Activated CD4-positive, alpha-beta T cell treated with anti-CD3 and anti-CD28 coated beads, Interleukin-2, amount 50 U/mL, for 48 hours (primary cell): Measurements from ENCODE around the gene PCDH8.
"Not testable (repeated sequence)": the region's sequence is repeated elsewhere in the genome, so short reads cannot be mapped to it uniquely, and the experiment has no call there.

Experiments used
- DNase-seq, 2 experiments: peaks; one replicate each; pipeline ENCODE4 v3.0.0-alpha.2; 2020

The PCDH8 gene

DNA sequence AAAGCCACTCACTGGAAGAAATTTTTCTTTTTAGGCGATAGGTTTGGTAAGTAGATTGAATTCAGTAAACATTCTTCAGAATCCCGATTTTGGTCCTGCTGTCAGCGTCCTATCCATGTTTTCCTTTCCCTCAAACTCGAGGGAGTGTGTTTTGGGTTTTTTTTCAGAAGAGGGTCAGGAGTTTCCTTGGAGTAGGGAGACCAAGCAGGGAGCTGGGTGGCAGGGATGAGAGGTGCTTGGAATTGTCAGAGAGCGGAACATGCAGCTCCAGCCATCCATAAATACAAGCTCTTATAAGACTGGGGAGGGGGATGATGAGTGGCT is 1.6 kb upstream of the PCDH8 start:
- no peak for DNase-seq

DNA sequence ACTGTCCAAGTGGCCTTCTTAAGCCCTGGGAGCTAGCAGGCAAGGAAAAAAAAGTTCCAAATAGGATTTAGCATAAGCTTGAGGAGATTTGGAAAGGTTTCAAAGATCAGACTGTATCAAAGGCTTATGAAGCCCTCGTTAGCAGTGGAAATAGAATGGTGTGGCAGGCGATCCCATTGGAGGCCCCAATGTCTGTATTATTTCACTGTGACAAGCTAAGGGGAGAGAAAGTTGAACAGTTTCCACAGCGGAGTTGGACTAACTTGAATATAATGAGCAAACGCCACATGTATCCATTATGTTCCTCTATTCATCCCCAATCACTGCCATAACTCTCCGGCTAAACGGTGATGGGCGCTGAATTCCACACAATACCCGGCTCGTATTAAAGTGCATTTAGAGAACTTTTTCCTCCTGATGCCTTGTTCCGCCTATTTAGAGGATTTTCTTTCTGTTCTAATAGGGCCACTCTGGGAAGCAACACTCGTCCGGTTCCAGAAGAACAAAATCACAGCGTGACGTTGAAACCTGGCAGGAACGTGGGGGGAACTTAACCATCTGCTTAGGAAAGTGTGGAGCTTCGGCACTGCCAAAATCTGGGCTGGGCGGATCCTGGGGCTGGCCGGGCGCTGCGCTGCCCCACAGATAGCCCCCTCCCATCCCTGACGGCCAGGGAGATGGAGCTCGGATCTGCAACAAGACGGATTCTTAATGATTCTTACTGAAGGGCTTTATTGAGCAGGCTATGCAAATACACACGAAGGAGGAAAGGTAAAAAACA is 1.0 kb upstream of the PCDH8 start:
- DNase-seq, result no peak

DNA sequence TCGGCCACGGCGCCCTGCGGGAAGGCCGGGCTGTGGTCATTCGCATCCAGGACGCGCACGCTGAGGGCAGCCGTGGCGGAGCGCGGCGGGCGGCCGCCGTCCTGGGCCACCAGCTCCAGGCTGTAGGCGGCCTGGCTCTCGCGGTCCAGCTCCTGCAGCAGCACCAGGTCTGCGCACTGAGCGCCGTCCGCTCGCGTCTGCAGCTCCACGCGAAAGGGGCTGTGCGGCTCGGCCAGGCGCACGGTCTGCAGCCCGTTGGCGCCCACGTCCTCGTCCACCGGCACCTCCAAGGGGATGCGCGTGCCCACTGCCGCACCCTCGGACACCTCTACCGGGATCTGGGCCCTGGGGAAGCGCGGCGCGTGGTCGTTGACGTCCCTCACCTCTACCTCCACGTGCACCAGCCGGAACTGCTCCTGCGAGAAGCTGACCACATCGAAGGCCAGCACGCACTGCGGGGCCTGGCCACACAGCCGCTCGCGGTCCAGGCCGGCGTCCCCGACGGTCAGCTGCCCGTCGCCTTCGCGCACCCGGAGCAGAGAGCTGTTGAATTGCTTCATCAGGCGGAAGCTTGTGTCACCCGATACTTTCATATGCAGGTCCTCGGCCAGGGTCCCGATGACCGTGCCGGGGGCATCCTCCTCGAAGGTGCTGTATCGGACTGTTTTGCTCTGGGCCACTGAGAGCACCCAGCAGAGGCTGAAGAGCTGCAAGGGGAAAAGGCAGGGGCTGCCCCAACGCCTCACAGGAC is 583 bp downstream of the PCDH8 start:
- DNase-seq, result no peak

DNA sequence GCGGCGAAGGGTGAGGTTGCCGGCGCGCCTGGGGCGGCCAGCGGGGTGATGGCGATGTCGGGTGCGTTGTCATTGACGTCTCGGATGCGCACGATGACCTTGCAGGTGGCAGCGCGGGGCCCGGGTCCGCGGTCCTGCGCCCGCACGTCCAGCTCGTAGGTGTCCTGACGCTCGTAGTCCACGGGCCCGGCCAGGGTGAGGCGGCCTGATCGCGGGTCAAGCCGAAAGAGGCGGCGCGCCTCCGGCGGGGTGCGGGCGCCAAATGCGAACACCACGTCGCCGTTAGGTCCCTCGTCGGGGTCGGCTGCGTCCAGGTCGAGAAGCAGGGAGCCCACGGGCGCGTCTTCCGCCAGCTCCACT is 1.1 kb downstream of the PCDH8 start:
- DNase-seq, result no peak

DNA sequence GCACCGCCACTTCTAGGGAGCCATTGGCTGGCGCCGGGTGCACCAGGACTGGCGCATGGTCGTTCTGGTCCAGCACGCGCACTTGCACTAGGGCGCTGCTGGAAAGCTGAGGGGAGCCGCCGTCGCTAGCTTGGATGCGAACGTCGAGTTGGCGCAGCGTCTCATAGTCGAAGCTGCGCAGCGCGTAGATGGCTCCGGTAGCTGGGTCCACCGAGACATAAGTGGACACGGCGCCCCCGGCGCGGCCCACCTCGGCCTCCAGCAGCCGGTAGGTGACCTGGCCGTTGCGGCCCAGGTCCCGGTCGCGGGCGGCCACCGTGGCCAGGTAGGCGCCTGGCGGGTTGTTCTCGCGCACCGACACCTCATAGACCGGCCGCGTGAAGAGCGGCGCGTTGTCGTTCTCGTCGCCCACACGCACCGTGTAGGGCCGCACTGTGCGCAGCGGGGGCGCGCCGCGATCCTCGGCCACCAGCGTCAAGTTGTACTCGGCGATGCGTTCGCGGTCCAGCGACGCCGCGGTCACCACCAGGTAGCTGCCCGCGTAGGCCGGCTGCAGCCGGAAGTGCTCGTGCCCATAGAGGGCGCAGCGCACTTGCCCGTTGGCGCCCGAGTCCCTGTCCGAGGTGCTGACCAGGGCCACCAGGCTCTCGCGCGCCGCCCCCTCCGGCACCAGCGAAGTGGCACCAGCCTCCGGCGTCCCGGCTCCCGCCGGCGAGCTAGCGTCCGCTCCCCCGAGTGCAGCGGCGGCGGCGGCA is 1.7 kb downstream of the PCDH8 start:
- peak; percentile 27 to 53 for DNase-seq

DNA sequence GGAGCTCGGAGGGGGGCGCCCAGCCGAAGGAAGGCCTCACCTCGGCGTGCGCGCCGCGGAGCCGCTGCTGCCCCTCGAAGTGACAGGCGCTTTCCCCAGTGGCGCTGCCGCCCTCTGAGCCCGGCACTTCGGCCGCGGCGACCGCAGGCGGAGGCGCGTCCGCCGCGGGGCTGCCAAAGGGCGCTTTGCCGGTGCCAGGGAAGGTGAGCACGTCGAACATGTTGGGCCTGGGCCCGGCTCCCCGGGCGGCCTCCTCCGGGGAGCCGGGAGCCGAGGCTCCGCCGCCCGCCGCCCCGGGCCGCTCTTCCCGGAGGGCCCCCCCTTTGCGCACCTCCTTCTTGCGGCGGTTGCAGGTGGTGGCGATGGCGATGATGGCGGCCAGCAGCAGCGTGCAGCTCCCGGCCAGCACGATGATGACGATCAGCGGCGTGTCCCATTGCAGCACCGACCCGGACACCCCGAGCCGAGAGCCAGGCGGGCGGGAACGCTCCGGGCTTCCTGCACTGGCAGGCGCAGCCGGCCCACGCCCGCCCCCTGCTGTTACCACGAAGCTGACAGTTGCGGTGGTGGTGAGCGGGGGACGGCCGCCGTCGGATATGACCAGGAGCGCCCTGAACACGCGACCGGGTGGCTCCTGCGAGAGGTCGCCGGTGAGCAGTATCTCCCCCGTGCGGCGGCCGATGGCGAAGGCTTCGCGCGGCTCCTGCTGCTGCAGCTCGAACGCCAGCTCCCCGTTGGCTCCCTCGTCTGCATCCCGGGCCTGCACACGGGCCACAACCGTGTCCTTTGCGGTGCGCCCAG is 2.5 kb downstream of the PCDH8 start:
- DNase-seq, result peak; percentile 38 to 45

DNA sequence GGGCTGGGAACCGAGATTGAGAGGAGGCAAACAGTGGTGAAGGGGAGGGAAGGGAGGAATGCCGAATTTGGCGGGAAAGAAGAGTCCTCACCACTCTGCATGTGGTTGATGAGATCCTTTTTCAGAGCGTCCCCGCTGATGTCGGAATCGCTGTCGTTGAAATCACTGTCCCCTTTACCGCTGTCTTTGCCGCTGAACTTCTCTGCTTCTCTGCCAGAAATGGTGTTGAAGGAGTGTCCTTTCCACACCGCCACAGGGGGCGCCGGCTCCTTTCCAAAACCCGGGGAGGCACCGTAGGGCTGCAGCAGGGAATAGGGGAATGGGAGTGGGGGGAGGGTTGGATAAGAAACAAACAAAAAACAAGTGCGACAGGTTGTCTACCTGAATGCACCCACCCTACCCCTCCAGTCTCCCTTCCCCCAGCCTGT is 3.1 kb downstream of the PCDH8 start:
- DNase-seq, result peak; percentile 1 to 20

DNA sequence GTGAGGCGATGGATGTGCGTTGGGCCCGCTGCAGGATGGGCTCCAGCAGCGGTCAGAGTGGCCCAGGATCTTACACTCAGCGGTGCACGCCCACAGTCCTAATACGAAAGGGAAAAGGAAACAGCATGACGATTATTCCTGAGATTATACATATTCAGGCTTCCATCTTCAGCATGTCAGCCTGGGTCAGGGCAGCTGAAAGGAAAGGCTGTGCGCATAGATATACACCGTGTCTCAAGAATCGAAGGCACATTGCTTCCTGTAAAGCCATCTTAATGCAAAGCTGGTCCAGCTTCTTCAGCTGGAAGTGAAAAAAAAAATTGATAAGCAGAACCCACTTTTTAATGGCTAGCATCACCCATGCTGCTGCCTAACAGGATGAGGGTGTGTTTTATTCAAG is 3.6 kb downstream of the PCDH8 start:
- DNase-seq, result no peak

DNA sequence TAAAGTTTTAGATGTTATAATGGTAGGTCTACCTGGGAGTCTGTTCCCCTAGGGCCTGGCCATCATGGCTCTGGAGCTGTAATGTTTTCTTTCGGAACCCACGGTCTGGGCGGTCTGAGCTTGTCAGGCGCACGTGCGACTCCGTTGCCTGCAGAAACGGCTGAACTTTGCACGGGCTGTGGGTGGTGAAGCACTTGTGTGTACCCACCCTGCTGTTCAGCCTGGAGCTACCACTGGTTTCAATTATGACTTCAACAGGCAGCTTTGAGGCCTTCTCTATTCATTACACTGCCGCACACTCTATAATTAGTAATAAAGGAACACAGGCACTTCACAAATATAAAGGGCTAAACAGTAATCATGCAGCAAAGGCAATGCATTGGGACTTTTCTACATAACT is 6.0 kb downstream of the PCDH8 start:
- no peak for DNase-seq

DNA sequence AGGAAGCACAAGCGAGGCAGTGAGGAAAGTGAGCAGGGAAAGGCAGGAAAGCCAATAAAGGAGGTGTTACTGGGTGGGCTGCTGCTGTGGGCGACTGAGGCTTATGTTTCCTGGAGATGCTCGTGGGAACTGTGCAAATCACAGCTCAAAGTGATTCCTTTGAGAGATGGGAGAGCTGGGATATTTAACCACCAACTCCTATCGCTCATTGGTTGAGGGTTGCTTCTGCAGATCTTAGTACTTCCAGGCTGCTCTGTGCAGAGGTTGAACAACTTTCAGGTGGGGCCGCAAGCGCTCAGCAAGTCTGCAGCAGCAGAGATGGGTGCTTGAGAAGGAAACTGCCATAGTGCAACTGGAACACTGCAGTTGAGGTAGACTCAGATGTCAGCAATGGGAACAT is 8.4 kb downstream of the PCDH8 start:
- no peak for DNase-seq

DNA sequence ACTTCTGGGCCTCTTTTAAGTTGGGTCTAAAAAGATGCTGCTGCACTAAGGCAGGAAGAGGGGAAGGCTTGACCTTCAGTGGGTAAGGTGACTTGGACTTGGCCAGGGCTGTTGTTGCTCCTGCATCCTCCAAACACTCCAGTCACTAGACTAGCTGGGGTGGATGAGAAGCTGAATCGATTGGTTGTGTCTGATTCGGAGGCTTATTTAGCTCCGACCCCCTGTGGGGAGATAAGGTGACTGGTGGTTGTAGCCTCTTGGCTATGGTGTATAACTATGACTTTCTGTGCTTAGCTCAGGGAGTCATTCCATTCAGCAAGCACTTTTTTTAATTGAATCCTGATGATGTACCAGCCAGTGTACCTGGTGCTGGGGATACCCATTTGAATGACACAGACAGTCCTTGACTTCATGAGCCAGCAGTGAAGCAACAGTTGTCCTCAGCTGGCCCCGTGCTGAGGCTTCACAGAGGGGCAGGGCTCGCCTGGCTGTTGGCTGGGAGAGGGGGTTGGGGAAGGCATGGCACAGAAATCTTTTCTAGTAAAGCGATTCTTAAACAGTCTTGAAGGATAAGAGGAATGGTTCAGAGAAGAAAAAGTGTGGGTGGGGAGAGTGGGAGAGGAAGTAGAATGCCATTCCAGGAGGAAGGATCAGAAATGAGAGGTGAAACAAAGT is 9.9 kb downstream of the PCDH8 start:
- DNase-seq, result no peak

DNA sequence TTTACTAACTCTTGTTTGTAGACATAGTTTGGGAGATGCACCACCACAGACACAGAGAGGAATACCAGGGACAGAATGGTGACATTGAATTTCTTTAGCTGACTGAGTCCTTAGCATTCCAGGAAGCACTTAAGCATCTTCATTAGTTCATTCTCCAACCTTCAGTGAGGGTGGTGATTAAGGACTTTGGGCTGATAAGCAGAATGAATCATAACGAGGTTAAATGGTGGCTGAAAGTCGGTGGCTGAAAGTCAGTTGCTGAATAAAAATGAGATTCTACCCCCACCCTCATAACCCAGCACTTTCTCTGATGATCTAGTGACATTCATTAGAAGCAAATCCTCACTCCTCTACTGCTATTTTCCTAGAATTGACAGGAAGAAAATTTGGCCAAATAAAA is 10.6 kb downstream of the PCDH8 start:
- no peak for DNase-seq

DNA sequence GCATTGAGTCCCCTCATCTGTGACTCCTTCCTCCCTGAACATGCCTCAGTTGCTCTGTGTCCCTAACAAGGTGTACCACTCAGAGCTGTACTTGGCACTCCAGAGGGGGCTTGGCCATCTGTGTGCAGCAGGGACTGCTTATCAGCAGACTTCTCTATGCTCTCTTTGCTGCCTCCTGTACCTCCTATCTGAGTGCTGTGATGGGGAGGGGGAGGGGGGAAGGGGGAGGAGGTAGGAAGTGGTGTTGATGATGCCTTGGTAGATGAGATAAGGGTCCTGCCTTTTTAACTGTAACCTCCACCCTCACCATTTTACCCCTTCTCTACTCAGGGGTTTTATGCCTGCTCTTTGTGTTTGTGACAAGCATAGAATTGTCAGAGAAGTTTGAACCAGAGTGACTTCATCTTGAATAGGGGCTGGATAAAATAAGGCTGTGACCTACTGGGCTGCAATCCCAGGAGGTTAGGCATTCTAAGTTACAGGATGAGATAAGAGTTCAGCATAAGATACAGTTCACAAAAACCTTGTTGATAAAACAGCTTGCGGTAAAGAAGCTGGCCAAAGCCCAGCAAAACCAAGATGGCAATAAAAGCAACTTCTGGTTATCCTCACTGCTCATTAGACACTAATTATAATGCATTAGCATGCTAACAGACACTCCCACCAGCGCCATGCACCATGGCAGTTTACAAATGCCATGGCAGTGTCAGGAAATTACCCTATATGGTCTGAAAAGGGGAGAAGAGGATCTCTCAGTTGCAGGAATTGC is 13.2 kb downstream of the PCDH8 start:
- DNase-seq, result no peak

DNA sequence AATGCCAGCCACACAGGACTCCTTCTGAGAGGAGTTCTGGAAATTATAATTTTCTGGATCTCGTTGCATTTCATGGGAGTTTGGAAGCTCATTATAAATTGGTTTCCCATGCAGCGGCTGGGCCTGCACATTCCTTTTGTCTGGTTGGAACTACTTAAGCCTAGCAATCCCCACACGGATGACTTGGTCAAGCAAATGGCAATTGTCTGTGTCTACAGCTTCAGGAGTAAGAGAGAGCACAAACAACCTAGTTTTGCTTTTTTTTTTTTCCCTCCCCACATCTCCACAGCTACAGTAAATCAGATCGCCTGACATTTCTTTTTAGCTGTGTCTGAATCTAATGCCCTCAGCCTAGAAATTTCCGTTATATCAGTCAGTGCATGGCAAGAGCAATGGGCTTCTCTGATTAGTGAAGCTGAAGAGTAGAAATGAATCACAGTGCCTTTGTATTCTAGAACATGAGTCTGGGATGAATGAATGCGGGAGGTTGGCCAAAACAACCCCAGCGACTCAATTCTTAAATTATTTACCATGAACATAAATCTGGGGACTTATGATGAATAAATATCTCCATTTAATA is 15.1 kb downstream of the PCDH8 start:
- no peak for DNase-seq

DNA sequence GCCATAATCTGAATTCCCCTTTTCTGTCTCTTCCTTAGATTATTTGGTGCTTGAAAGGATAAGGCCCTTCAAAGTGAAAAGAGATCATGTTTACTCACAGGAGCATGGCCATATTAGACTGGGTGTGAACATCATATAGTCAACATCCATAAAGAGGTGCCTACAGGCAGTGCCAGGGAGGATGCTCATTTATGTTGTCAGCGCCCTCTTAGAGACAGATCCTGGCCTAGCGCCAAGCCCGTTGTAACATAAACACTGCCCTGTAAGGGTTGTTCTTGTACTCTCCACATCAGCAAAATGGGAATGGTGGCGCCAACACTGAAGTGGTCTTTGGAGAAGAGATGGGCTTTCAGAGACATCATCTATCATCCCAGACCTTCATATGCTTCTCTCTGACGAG is 16.1 kb downstream of the PCDH8 start:
- DNase-seq, result no peak

DNA sequence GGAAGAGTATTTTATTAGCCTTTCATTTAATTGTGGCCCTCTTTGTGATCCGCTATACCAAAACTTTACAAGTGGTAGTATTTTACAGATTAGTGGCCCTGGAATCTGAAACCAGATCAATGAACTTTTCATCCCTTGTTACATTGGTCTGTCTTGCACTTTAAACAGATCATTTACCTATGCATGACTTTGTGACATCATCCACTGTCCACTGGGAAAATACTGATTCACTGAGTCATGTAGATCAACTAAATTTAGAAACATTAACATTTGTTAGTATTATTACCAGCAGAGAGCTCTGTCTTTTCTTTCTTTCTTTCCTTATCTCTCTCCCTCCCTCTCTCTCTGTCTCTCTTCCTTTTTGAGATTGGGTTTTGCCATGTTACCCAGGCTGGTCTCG is 17.5 kb downstream of the PCDH8 start:
- DNase-seq, result no peak

DNA sequence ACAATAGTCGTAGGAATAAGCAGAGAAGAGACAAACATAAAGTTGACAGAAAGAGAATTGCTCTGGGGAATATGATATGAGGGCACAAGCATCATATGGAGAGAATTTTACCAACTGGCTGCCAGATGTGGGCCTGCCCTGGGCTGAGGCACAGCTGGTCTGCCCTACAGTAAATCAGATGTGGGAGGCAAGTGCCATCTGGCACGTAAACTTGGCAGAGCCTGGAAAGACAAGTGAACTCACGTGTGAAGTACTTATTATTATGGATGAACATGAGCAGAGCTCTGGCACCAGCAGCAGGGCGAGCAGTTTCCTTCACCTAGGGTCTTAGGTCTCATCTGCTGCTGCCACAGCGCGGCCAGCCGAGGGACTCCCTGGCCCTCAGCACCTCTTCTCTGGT is 20.6 kb downstream of the PCDH8 start:
- DNase-seq, result no peak

DNA sequence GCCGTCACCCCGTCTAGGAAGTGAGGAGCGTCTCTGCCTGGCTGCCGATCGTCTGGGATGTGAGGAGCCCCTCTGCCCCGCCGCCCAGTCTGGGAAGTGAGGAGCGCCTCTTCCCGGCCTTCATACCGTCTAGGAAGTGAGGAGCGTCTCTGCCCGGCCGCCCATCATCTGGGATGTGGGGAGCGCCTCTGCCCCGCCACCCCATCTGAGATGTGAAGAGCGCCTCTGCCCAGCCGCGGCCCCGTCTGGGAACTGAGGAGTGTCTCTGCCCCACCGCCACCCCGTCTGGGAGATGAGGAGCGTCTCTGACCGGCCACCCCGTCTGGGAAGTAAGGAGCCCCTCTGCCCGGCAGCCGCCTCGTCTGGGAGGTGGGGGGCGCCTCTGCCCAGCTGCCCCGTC is 30.6 kb downstream of the PCDH8 start:
- DNase-seq, result not testable (repeated sequence)

DNA sequence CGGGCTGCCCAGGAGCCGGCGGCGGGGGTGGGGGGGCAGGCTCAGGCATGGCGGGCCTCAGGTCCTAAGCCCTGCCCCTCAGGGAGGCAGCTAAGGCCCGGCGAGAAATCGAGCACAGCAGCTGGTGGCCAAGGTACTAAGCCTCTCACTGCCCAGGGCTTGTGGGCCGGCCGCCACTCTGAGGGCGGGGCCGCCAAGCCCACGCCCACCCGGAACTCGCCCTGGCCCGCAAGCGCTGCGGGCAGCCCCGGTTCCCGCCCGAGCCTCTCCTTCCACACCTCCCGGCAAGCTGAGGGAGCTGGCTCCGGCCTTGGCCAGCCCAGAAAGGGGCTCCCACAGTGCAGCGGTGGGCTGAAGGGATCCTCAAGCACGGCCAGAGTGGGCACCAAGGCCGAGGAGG is 33.1 kb downstream of the PCDH8 start:
- no peak for DNase-seq

DNA sequence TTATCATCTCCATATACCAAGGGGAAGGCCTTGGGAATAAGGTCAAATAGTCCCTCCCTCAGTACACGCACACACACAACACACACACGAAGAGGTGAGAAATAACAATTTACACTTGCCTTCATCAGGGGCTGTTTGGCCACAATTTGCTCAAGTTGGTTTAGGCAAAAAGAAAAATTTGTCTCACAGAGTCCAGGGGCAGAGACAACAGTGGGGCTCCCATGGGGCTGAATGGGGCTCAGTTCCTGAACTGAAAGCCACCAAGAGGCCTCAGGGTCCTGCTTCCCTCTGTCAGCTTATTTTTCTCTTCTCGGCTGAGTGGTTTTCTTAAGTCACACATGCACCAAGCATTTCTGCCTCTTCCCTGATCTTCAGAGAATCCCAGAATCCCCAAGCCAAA is 35.5 kb downstream of the PCDH8 start:
- no peak for DNase-seq

DNA sequence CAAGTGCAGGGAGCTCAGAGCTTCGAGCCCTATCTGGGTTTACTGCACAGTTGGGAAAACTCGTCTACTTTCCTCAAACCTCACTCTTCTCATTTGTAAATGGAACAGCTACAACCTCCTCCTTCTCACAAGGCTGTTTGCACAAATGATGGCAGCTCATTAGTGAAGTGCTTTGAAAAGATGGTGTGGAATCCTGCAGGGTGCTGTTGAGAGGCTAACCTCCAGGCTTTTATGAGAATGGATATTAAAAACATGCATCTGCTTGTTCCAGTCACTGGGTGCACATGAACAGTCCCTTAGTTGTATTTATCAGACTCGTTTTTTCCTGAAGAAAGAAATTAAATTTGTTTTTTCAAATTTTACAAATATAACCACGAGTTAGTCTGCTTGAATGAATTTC is 36.6 kb downstream of the PCDH8 start:
- DNase-seq, result no peak
